NCI-H345 treated with DMSO at 0.1 percent for 48 hours (cell line): ENCODE data around the gene MEX3A.
"Not testable (repeated sequence)": the region's sequence is repeated elsewhere in the genome, so short reads cannot be mapped to it uniquely, and the experiment has no call there.

Experiments
- DNase-seq: peaks from one replicate; lab custom pipeline; 2025; ENCODE audit not compliant: unreplicated experiment; lab: John Stamatoyannopoulos, UW

The MEX3A gene

DNA sequence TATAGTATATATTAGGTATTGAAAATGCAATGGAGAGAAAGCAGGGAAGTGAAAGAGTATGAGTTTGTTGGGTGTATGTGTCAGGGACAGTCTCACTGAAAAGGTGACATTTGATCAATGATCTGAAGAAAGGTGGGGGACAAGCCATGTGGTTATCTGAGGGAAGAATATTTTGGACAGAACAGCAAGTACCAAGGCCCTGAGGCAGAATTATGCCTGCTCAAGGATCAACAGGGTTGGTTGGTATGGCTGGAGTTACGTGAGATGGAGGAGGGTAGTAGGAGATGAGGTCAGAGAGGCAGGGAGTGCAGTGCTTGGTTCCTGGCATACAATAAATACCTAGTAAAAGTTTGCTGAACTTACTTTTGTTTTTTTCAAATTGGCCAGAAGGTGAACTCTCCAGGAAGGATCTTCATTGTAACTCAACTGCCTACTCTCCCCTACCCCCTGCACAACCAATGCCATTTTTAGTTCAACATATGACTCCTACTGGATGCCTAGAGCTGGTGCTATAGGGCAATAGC, 25.9 kb downstream of the MEX3A start:
- DNase-seq: no peak

DNA sequence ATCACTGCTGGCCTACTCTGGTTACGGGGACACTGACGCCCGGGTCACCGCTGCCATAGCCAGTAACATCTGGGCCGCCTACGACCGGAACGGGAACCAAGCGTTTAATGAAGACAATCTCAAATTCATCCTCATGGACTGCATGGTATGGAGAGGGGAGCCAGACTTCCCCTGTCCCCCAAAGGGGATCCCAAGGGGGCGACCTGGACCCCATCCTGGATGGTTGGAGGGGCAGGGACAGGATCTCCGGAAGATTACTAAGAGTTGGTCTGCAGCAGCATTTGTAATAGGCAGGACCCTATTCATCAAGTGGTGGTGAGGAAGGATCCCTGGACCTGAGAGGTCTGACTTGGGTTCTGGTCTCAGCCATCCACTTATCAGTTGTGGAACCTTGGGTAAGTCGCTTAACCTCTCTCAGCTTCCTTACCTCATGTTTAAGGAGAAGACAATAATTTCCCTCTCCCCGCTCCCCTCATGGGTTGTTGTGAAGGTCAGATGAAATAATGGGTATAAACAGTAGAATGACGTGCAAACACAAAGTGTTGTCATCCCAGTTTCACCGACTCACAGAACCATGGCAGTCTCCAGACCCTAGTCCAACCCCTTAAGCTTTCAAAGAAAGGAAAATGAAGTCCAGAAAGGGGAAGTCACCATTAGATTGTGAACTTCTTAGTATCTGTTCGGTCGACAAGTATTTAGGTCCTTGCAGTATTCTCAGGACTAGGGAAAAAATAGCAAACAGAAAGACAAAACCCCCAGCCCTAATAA, 26.8 kb downstream of the MEX3A start:
- no peak for DNase-seq

DNA sequence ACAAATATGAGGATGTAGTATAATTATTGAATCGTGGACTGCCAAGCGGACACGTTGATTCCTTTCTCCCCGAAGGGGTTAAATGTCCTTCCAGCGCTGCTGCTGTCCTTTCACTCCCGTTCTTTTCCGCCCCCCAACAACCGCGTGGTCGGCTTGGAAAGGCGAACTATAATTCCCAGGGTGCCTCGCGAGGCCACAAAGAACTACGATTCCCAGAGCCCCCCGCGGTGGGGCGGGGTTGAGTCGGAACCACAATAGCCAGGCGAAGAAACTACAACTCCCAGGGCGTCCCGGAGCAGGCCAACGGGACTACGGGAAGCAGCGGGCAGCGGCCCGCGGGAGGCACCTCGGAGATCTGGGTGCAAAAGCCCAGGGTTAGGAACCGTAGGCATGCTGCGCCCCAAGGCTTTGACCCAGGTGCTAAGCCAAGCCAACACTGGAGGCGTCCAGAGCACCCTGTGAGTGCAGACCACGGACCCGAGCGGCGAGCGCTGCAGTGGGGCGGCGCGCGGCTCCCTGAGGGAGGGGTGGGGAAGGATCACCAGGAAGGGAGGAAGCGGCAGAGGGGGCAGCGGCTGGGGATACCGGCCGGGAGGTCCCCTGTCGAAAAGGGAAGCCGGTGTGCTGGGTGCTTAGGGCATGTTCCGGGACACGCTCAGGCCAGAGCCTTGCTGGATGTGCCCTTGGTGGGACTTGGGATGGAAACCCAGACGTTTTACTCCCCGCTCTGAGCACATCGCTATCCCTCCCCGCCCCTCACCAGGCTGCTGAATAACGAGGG, 27.6 kb downstream of the MEX3A start, which contains the start of gene LAMTOR2:
TSS of gene LAMTOR2 (plus strand) at position 283 of the 781 bp plus-strand sequence. CDS start at position 391, 108 bp downstream.
- peak; percentile 100 for DNase-seq

DNA sequence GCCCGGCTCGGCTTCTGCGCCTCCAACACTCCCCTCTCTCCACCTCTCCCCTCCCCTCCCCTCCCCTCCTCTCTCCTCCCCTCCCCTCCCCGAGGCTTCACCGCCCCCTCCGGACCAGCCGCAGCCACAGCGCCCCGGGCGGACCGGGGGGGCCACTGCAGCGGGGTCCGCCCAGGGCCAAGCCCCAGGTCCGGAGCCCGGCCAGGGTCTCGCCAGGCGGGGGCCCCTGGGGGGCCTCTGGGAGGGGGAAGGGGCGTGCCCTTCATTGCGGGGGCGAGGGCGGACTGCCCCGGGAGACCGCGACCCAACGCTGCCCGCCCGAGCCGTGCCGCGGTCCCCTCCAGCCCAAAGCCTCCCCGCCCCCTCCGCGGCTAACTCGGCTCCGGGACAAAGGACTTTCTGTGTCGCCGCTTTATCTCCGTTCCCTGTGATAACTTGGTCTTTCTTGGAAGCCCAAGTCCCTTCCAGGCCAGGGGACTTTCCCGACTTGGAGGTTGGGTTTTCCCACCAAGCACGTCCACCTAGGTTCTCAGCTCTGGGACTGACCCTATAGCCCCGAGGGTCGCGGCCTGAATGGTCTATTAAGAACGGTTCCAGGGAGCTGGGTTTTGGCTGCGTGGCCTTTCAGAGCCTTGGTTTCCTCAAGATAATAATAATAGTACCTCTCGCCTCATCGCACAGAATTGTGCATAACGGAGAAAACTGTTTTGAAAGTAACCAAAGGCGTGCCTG, 28.3 kb downstream of the MEX3A start, which contains the start of gene UBQLN4:
TSS of gene UBQLN4 (minus strand) at position 31 of the 732 bp plus-strand sequence. CDS start 97 bp downstream, outside the sequence.
- peak; percentile 99 for DNase-seq

DNA sequence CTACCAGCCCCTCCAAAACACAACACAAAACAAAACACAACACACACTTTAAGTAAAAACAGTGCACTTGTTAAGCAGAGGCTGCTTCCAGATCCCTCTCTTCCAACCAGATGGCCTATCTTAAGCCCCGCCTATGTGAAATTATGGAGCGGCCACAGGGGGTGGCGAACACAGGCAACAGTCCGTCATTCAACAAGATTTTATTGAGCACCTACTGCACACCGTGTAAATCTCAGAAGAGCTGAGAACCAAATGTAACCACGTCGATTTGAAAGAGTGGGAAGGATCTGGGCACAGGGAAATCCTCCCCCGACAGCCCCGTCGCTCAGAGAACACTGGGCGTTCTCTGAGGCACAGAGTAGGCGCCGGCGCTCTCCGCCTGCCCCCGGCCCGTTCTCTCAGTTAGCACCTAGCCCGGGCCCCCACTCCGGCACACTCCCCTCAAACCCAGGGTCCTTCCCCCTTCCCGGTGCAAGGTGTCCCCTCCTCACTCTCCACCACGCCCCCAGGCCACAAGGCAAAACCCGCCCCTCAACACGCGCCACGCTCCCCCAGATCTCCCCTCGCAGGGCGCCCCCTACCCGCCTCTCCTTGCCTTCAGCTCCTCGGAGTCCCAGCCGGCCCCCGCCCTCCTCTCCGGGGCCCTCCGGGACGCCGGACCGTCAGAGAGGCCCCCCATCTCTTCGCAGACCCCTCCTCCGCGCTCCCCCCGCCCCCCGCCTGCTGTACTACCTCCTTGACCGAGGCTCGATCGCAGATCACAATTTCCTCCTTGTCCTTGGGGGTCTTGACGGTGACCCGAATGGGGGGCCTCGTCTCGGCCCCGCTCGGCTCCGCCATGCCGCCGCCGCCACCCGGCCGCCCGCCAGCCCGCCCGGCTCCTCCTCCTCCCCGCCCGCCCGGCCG, 29.1 kb downstream of the MEX3A start:
- peak; percentile 92 for DNase-seq

DNA sequence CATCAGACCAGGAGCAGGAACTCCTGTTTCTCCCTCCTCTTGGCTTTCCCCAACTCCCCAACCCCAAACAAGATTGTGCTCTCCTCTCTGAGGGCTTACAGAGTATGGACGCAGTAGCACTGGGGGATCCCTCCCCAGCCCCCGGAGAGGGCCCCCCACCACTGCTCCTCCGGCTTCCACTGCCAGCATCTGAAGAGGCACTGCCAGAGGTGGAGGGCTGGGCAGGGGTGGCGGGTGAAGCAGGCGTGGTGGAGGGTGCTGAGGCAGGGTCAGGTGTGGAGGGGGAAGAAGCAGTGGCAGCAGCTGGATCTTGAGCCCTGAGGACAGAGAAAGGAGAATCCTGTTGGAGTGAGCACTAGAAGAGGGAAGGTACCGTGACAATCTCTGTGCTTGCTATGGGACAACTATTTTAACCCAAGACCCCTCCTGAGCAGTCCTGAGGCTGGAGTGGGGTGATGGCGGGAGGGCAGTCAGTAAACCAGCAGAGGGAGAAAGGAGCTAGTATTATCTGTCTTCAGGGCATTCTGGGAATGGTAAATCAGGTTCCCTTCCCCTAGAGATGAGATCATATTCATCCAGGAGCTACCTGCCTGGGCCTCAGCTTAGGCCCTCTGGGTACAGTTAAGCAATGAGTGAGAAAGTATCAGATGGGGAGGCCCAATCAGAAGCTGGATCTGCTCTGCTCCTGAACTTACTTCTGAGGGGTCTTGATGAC, 31.1 kb downstream of the MEX3A start:
- DNase-seq: no peak

DNA sequence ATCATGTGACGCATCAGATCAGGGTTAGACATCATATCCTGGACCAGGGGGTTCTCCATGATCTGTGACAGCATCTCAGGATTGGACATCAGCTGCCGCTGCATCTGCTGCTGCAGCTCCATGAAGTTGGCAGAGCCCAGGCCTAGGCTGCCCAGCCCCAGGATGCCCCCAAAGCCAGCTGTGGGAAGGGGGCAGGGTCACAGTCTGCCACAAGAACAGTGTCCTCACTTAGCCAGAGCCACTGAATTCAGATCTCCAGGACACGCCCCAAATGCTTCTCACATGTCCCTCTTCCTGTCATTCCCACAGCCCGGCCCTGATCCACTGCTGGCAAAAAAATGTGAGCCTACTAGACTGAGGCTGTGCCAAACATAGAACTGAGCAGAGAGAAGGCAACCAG, 31.9 kb downstream of the MEX3A start:
- no peak for DNase-seq

DNA sequence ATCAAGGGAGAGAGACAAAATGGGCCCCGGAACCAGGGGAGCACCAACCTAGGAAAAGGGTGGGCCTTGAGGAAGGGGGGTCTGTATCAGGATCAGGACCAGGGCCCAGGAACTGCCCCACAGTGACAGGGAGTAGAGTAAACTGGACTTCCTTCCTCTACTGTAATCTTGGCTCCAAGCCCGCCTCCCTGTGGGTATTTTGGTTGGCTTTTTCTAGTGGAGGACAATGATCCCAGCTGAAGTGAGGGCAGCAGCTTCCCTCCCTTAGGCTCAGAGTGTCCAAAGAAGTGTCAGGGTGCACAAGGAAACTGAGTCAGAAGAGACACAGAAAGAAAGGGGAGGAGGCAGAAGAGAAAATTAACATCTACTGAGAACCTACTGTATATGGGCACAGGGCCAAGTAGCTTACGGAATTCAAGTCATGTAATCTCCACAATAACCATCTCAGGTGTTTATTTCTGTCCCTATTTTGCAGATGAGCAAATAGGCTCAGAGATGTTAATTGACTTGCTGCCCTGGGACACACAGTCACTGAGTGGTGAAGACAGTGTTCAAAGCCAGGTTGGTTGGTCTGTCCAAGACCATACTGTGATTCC, 33.5 kb downstream of the MEX3A start:
- no peak for DNase-seq

DNA sequence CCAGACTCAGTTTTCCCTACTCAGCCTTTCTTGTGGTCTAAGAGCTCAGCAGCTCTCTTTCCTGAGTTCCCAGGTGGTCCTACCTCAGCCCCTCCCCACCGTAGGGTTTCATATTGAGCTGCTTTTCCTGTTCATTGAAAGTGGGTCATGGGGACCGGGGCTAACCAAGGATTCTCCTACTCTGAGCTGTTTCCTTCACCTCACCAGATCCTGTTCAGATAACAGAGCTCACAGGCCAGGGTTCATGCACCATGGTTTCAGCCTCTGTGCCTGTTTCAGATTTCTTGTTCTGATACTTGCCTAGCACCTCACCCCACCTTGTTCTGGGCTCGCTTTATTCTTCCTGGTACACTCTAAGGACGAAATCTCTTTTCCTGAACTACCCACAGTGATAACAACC, 37.2 kb downstream of the MEX3A start:
- no peak for DNase-seq

DNA sequence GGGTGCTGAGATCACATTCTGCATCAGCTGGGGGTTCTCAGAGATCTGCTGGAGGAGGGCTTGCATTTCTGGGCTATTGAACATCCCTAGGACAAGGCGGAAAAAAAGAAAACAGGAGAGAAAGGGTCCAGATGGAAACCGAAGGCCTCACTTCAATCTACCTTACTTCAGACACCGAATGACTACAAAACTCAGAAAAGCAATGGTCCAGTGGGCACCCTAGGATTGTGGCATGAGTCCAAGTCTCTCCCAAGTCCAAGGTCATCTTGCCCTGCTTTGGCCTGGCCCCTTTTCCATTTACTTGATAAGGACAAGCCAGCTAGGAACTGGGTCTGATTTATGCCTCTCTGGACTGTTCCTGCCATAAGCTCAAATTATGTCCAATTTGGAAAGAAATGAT, 39.4 kb downstream of the MEX3A start:
- no peak for DNase-seq

DNA sequence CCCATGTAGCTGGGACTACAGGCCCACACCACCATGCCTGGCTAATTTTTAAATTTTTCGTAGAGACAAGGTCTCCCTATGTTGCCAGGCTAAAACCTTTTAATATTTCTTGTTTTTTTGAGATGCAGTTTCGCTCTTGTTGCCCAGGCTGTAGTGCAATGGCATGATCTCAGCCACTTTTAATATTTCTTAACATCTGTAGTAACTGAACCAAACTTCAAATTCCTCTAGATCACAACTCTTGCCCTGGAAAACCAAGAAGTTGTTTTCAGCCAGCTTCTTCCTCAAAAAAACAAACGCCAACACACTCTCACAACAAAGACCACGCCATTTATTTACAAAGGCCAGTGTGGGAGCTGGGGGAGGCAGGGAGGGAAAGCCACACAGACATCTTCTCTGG, 47.3 kb downstream of the MEX3A start:
- DNase-seq: not testable (repeated sequence)

DNA sequence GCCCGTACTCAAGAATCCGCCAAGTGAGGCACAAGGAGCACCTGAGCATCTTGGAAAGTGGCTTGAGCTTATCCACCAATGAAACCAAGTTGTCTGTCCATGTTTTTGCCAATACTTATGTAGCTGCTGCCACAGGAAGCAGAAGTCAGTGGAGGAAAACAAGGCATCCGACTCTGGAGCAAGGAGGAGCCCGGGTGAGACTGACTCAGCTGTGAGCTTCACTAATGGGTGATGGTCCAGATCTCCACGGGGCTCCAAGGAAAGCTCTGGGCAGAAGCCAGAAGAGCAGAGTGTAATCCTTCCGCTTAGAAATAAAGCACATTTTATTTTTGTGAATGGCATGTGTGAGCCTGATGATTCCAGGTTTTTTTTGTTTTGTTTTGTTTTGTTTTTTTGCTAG, 49.3 kb downstream of the MEX3A start:
- no peak for DNase-seq

DNA sequence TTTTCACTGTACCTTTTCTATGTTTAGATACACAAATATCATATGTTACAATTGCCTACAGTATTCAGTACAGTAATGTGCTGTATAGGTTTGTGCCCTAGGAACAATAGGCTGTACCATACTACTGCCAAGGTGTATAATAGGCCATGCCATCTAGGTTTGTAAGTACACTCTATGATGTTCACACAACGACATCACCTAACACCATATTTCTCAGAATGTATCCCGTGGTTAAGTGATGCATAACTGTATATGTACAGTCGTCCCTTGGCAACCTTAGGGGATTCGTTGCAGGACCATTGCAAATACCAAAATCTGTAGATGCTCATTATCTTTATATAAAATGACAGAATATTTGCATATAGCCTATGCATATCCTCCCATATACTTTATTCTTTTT, 55.7 kb downstream of the MEX3A start:
- DNase-seq: no peak

DNA sequence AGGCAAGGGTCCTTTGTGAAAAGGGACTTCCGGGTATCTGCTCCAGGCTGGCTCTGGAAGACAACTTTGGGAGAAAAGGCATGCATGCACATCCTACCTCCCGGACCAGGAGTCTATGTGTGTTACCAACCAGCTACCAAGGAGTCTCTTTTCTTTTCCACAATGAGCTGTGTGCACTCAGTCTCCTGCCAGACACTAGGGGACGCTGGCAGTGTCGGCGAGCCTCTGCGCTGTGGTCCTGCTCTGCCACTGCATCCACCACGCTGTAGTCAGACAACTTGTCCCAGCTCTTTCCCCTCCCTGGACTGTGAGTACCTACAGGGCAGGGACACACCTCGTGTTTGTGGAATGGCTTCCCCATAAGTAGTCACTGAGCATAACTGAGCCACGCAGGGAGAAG, 56.4 kb downstream of the MEX3A start:
- DNase-seq: no peak

DNA sequence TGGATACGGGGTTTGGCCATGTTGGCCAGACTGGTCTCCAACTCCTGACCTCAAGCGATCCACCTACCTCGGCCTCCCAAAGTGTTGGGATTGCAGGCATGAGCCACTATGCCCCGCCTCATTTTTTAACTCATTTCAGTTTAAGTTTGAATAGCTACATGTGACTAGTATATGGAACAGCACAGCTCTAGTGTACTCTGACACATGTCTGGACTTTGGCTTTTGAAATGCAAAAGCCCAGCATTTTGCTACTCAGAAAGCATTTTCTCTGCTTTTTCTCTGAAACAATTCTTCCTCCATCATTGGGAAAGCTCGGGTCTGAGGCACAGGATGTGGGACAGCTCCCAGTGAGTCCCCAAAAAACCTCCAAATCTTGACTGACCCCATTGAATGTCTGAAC, 57.5 kb downstream of the MEX3A start:
- no peak for DNase-seq
